IPS-11a (cell line): ENCODE measurements around the gene LRRN4CL.
A peak's percentile ranks its signal among the peaks of the same experiment; 100 is the strongest.
"Not testable (repeated sequence)": the region's sequence is repeated elsewhere in the genome, so short reads cannot be mapped to it uniquely, and the experiment has no call there.

Experiments used
- H3K4me3 ChIP-seq: one replicate; pipeline ENCODE4 v1.5.1; 2013; ENCODE audit warnings: low read depth, low read length, control low read depth

Gene LRRN4CL

DNA sequence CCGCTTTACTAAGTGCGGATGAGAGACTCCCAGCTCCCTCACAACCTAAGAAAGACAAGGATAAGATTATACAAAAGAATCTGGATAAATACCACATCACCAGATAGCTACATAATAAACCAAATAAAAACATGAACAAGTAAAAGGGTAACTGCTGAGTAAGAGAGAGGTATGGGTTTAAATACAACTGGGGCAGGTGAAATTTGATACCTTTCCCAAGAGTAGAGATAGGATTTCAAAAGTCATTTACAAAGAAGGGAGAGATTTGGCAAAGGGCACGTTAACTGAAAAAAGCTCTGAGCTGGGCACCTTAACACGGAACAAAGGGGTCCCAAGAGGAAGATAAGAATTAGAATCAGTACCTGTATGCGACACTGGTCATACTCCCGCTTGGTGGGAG lies 12.2 kb downstream of the LRRN4CL start:
- no peak overlapping the region for H3K4me3 ChIP-seq

DNA sequence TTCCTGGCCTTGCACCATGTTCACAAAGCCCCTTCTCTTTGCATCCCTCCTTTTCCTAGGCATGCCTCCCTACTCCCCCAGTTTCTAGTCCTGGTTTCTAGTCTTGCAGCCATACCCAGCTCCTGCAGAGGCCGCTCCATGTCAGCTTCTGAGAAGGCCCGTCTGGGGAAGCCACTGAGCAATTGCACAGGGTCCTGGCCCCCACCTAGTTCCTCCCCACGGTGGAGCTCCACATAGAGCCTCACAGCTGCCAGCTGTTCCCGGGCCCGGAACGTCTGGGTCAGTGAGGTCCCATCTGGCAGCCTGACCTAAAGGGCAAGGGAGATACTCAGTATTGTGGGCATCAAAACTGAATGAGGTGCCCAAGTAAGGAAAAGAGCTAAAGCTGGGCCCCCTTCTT lies 12.6 kb downstream of the LRRN4CL start:
- H3K4me3 ChIP-seq, result no peak overlapping the region

DNA sequence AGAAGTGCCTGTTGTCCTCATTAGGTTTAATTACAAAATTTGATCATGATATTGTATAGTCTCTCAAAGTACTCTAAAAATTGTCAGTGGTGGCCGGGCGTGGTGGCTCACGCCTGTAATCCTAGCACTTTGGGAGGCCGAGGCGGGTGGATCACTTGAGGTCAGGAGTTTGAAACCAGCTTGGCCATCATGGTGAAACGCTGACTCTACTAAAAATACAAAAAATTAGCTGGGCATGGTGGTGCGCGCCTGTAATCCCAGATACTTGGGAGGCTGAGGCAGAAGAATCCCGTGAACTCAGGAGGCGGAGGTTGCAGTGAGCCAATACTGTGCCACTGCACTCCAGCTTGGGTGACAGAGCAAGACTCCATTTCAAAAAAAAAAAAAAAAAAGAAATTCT lies 13.9 kb downstream of the LRRN4CL start:
- H3K4me3 ChIP-seq, result not testable (repeated sequence)

DNA sequence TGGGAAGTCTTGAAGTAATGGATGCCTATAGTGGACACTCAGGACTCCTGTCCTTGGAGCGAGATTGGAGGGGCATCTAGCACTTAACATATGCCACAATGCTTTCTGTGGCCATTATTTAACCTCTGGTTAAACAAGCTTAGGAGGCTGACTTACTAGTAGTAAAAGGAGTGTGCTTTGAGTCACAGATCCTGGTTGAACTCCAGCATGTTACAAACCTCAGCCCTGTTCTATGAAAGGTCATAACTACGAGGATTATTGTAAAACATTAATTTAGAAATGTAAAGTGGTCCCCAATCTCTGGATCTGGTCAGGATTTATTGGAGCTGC lies 16.2 kb downstream of the LRRN4CL start:
- no peak overlapping the region for H3K4me3 ChIP-seq

DNA sequence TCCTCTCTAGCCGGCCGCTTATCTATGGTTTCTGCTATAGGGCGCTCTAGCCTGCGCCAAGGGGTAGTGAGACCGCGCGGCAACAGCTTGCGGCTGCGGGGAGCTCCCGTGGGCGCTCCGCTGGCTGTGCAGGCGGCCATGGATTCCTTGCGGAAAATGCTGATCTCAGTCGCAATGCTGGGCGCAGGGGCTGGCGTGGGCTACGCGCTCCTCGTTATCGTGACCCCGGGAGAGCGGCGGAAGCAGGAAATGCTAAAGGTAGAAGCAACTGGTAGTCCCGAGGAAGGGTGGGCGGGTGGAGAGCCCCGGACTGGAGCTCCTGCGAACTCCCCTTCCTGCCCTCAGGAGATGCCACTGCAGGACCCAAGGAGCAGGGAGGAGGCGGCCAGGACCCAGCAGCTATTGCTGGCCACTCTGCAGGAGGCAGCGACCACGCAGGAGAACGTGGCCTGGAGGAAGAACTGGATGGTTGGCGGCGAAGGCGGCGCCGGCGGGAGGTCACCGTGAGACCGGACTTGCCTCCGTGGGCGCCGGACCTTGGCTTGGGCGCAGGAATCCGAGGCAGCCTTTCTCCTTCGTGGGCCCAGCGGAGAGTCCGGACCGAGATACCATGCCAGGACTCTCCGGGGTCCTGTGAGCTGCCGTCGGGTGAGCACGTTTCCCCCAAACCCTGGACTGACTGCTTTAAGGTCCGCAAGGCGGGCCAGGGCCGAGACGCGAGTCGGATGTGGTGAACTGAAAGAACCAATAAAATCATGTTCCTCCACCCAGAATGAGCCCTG lies 17.5 kb downstream of the LRRN4CL start, which contains the start of the genes LBHD1 and UQCC3:
TSS of gene LBHD1 (minus strand) at position 660 of the 782 bp plus-strand sequence. CDS start 2,236 bp downstream, outside the sequence.
TSS of gene UQCC3 (plus strand) at position 66 of the 782 bp plus-strand sequence. CDS start at position 139, 73 bp downstream.
- peak within 1 kb of the TSS; percentile 95 for H3K4me3 ChIP-seq

DNA sequence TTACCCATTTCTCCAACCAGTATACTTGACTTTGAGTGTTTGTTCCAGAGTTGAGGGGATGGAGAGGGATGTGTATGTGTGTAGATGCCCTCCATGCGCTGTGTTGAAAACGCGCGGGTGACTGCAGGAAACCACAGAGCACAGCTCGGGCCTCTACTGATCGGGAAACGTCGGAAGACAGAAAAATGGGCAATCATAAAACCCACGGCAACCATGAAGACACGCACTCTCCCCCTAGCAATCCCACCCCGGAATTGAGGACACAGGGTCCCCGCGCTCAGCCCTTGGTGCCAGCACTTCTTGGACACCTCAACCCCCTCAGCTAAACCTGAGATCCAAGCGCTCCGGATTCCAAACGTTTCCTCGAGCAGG lies 18.1 kb downstream of the LRRN4CL start:
- H3K4me3 ChIP-seq, result peak overlapping the region; percentile 95

DNA sequence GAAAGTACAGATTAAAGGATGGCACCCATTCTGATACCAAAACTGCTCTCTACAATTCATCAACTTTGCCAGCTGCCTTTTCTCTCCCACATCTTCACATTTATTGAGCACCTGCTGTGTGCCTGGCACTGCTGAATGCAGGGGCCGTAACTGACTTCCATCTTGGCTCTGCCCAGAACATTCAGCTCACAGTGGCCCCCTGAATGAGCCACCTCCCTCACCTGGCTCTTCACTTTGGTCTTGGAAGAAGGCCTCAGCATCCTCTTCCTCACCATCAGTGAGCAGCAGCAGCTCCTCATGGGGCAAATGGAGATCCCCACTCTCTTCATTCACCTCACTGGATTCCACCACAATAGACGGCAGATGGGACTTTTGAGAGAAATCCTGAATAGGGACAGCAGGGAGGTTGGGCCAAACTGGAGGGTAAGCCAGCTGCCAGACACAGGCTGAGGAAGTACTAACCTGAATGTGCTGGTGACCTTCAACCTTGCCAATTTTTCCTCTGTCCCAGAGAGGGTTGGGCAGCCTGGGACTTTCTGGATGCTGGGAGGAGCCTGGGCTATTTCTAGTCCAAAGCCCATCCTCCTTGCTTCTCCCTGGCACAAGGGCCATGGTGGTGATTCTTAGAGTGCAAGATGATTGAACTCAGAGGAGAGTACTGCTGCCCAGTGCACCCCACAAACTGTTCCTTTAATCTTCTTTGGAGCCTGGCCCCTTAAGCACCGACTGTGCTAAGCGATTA lies 19.7 kb downstream of the LRRN4CL start:
- no peak overlapping the region for H3K4me3 ChIP-seq

DNA sequence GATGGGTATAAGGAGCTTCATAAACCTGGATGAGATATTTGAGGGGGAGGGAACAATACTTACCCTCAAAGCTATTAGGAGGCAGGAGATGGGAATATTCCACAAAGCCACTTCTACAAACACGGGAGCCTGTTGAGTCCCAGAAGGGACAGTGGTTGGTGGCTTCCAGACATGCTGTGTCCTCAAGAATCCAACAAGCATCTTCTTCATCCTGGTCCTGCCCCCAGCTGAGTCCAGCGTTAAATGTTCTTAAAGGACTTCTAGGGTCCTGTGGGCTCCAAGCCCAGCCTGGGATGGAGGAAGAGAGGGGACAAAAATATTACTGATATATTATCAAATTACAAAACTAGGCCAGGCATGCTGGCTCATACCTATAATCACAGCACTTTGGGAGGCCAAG lies 21.9 kb downstream of the LRRN4CL start:
- no peak overlapping the region for H3K4me3 ChIP-seq

DNA sequence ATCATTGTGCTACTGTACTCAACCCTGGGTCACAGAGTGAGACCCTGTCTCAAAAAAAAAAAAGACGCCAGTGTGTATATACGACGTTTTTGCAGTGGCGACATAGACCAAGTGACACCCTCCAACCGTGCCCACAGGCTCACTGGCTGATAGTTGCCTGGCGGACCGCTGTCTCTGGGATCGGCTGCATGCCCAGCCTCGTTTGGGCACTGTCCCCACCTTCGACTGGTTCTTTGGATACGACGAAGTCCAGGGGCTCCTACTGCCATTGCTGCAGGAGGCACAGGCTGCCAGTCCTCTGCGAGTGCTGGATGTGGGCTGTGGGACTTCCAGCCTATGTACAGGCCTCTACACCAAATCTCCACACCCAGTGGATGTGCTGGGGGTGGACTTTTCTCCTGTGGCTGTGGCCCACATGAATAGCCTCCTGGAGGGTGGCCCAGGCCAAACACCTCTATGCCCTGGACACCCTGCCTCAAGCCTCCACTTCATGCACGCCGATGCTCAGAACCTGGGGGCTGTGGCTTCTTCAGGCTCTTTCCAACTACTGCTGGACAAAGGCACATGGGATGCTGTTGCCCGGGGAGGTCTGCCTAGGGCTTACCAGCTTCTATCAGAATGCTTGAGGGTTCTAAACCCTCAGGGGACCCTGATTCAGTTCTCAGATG lies 22.9 kb downstream of the LRRN4CL start:
- H3K4me3 ChIP-seq, result peak overlapping the region; percentile 96

DNA sequence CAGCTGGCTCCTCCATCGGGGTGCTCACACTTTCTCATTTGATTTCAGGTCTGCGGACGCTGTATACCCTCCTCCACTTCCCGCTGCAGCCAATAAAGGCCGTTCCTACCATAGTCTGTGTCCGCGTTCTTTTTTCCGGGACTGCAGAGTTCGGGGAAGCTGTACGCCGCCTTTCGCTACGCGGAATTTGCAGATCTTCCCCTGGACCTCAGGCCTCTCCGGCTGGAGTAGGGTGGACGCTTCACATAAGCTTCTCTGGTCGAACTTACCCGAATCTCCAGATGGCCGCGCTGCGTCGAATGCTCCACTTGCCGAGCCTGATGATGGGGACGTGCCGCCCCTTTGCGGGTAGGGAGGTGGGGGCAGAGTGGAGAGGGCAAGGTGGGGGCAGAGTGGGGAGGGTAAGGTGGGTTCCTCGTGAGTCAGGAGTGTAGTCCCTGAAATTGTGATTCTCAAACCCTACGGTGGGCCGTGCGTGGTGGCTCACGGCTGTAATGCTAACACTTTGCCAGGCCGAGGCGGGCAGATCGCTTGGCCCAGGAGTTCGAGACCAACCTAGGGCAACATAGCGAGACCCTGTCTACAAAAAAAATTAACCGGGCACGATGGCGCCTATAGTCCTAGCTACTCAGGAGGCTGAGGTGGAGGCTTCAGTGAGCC lies 23.6 kb downstream of the LRRN4CL start:
- H3K4me3 ChIP-seq, result peak overlapping the region; percentile 96

DNA sequence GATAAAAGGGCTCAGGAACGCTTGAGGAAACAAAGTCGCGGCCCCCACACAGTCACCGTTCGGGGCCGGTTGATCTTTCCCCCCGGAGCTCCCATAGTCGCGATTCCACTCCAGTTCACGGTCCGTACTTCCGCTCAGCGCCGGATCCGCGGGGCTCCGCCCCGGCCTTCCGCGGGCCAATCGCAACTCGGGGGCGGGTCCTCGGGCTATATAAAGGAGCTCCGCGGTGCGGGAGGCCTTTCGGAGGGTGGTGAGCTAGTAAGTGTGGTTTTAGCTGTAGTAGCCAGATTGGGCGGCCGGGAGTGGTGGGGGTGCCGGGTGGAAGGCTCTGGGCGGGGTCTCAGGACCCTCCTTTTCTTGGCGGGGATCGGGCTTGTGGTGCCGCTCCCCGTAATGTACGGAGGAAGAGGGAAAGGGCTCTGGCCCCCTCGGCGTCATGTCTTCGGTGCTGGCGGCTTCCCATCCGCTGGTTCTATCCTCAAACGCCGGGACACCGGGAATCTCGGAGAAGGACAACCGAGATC lies 24.2 kb downstream of the LRRN4CL start, which contains the start of the genes C11orf98 and CSKMT:
TSS of gene C11orf98 (minus strand) at position 136 of the 524 bp plus-strand sequence. CDS start at position 95, 41 bp downstream.
TSS of gene CSKMT (plus strand) at position 238 of the 524 bp plus-strand sequence. CDS start 568 bp downstream, outside the sequence.
- H3K4me3 ChIP-seq, result peak within 1 kb of the TSS; percentile 96

DNA sequence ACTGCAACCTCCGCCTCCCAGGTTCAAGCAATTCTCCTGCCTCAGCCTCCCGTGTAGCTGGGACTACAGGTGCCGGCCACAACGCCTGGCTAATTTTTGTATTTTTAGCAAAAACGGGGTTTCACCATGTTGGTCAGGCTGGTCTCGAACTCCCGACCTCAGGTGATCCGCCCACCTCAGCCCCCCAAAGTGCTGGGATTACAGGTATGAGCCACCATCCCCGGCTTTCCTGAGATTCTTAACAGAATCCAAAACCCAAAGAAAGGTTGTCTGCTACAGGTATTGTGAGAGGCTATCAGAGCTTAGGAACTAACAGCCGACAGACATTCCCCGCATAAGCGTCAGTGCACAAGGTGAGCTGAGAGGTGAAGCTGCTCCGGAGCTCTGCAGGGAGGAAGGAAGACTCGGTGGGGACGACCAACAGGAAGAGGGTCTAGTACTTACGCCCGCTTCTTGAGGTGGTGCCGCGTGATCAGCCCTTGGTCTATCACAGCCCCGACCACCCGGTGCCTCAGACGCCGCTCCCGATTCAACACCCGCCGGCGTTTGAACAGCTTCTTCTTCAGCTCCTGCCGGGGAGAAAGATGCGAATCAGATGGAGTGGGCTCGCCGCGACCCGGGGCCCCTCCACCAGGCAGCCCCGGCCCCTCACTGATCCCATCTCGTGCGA lies 24.8 kb downstream of the LRRN4CL start:
- H3K4me3 ChIP-seq, result peak overlapping the region; percentile 96

DNA sequence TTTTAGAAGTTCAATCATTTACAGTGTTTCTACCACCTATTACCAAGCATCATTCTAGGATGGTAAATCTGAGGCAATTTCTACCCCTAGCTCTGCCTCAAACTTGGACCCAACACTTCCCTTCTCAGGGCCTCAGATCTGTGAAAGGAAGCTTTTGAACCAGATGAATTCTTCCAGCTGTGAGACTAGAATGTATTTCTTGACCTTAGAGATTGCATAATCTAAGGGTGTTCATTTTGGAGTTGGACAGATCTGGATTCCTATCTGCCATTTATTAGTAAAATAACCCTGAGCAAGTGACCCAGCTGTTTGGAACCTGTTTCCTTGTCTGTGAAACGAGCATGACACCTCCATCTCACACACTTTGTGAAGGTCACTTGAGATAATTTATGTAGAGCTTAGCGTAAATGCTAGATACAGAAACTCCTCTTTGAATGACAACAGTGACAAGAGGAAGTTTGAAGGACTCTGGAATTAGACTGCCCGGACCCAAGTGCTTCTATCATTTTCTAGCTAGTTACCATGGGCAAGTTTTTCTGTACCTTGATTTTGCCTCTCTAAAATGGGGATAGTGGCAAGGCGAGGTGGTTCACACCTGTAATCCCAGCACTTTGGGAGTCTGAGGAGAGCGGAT lies 32.4 kb downstream of the LRRN4CL start:
- no peak overlapping the region for H3K4me3 ChIP-seq

DNA sequence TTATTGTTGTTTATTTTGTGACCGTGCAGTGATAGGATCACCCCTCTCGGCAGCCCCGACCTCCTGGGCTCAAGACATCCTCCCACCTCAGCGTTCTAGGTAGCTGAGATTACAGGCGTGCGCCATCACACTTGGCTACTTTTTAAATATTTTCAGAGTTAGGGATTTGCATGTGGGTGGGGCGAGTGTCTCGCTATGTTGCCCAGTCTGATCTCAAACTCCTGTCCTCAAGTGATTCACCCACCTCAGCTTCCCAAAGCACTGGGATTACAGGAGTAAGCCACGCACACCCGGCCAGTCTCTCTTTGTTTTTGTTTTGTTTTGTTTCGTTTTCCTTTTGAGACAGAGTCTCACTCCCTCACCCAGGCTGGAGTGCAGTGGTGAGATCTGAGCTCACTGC lies 35.0 kb downstream of the LRRN4CL start:
- no peak overlapping the region for H3K4me3 ChIP-seq

DNA sequence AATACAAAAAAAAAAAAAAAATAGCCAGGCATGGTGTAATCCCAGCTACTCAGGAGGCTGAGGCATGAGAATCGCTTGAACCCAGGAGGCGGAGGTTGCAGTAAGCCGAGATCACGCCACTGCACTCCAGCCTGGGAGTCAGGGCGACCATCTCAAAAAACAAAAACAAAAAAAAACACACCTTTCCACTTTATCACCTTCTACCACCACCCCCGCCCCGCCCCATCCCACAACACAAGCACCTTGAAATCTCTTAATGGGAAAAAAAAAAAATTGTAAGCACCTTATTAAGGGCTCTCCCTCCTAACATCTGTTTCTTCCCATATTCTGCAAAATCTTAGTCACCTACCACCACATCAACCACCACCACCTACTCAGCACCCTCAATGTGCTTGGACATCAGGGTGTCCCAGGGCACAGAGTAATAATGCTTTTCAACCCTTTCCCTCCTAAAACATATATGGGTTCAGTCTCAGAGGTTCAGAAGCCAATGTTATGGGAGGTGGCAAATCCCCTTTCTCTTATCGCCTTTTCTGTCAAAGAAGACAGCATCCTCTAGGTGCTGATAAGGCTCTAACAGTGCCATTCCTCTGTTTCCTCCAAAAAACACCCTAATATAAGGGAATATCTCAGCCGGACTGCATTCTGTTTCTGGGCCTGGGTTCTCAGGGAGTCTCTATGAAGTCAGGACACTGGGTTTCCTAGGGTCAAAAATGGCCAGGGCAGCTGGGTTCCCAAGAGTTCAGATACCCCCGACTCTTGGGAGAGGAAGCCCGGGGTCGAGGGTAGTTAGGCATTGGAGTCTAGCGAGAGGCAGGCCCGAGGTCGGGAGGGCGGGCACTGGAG lies 36.9 kb downstream of the LRRN4CL start:
- H3K4me3 ChIP-seq, result peak overlapping the region; percentile 88

DNA sequence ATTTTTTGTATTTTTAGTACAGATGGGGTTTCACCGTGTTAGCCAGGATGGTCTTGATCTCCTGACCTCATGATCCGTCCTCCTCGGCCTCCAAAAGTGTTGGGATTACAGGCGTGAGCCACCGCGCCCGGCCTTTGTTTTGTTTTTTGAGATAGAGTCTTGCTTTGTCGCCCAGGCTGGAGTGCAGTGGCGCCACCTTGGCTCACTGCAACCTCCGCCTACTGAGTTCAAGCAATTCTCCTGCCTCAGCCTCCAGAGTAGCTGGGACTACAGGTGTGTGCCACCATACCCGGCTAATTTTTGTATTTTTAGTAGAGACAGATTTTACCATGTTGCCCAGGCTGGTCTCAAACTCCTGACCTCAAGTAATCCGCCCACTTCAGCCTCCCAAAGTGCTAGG lies 39.0 kb downstream of the LRRN4CL start:
- H3K4me3 ChIP-seq, result not testable (repeated sequence)

DNA sequence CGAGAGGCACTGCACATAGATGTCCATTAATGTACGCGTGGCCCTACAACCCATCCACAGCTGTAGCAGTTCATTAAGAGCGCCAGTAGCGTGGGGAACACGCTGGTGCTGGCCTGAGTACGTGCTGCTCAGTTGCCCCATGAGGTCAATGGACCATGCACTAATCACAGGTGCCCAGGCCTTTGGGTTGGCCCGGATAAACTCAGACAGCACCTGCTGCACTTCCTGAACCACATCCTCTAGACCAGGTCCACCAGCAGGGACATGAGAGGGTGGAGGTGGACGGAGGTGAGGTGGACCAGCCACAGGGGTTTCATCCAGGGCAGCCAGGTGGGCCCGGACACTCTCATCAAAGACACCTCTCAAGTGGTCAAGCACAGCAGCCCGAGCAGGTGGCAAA lies 39.8 kb downstream of the LRRN4CL start:
- no peak overlapping the region for H3K4me3 ChIP-seq

DNA sequence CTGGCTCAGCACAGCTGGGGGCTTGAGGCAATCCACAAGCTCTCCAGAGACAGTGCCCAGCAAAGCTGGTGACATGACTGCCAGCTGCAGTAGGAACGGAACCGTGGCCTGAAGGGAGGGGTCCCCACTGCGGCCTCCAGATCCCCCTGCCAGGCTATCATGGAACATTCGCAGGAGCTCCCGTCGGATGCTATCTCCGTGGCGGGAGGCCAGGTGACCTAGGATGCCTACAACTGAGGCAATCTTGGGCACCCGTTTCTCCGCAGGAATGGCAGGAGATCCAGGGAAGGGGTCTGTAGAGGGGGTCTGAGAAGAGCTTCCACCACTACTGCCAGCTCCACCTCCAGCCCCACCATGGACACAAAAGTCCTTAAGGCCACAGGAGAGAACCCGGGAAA lies 40.4 kb downstream of the LRRN4CL start:
- no peak overlapping the region for H3K4me3 ChIP-seq
